ENCODE measurements around the gene MAP3K15.
"Not testable (repeated sequence)": the region's sequence is repeated elsewhere in the genome, so short reads cannot be mapped to it uniquely, and the experiment has no call there.

Gene MAP3K15

DNA sequence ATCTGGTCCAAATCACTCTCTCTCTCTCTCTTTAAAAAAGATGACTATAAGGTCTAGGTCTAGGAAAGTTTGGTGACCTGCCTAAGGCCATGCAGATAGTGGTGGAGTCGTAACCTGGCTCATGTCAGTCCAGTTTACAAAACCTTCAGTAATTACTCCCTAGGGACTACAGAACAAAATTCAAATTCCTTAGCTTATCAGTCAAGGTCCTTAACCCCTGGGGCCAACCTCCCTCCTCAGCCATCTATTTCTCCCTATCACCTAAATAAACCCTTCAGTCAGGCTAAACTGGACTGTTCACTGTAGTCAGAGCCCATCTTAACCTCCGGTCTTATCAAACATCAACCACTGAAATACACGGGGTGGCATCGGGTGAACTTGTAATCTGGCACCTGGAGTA lies 68.9 kb downstream of the MAP3K15 start:
- CTCF ChIA-PET: no interaction called here

DNA sequence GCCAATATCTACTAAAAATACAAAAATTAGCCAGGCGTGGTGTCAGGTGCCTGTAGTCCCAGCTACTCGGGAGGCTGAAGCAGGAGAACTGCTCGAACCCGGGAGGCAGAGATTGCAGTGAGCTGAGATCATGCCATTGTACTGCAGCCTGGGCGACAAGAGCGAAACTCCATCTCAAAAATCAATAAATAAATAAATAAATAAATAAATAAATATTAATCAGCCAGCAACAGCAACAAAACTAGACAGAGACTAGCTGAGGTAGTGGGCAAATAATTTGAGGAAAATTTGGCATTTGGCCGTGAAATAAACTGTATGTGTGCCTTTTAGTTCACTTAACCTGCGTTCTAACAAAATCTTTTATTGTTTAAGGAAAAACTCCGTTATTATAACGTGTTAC lies 69.5 kb downstream of the MAP3K15 start:
- DNase-seq (ENCODE audit: extremely low spot score); POLR2A ChIA-PET; CTCF ChIA-PET: not testable (repeated sequence)

More for the DNA sequence above, 68.9 kb downstream of the MAP3K15 start:
- POLR2A ChIA-PET: no interaction called here
- TF ChIP-seq, protein P1, sequence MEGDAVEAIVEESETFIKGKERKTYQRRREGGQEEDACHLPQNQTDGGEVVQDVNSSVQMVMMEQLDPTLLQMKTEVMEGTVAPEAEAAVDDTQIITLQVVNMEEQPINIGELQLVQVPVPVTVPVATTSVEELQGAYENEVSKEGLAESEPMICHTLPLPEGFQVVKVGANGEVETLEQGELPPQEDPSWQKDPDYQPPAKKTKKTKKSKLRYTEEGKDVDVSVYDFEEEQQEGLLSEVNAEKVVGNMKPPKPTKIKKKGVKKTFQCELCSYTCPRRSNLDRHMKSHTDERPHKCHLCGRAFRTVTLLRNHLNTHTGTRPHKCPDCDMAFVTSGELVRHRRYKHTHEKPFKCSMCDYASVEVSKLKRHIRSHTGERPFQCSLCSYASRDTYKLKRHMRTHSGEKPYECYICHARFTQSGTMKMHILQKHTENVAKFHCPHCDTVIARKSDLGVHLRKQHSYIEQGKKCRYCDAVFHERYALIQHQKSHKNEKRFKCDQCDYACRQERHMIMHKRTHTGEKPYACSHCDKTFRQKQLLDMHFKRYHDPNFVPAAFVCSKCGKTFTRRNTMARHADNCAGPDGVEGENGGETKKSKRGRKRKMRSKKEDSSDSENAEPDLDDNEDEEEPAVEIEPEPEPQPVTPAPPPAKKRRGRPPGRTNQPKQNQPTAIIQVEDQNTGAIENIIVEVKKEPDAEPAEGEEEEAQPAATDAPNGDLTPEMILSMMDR (IDR thresholded peaks at IDR 0.05; ENCODE audit: control extremely low read depth, extremely low read depth, low read depth, missing control alignments): no peak
- no peak for DNase-seq (ENCODE audit: extremely low spot score)

DNA sequence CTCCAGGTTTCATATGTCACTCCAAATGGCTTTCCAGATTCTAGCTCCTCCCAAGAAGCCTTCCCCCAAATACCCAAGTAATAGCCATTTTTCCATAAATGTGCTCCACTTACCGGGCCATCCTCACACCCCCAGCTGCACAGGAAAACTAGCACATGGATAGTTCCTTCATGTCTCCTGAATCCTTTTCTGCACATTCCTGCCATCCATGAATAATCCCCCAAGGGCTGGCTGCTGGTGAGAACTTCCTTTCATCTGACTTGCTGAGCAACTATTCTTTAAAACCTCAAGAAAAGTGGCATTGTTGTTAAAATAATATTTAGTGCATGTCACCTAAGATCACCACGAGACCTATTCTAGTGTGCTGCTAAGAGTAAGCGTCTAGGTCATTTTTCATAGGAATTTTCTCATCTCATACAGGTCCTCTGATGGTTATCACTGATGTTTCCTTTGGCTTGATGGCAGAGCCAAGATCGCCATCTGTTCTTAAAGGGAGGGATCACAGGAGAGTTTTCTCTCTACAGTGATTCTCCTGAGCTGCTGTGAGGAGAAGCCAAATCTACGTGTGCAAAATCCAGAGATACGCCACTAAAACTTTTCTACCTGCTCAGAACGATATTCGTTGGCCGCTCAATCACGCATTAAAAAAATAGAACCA lies 71.3 kb downstream of the MAP3K15 start:
- TF ChIP-seq, protein P1 (IDR thresholded peaks at IDR 0.05; ENCODE audit: control extremely low read depth, extremely low read depth, low read depth, missing control alignments): no peak
- CTCF ChIA-PET: no interaction called here
- POLR2A ChIA-PET: no interaction called here
- no peak for DNase-seq (ENCODE audit: extremely low spot score)

DNA sequence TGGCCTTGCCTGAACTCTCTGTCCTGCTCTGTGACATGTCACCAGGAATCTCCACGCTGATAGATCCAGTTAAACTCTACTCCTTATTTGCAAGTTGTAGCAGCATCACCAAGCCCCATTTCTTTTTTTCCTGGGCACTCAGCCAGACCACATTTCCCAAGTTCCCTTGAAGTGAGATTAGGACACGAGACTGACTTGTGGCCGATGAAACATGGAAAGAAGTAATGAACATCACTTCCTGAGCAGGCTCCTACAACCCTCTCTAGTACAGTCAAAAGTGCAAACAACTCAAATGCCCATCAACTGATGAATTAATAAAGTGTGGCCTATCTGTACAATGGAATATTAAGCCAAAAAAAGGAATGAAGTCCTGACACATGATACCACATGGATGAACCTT lies 74.6 kb downstream of the MAP3K15 start:
- CTCF ChIA-PET: no interaction called here
- TF ChIP-seq, protein P1 (IDR thresholded peaks at IDR 0.05; ENCODE audit: control extremely low read depth, extremely low read depth, low read depth, missing control alignments): no peak
- DNase-seq (ENCODE audit: extremely low spot score): no peak
- POLR2A ChIA-PET: no interaction called here

DNA sequence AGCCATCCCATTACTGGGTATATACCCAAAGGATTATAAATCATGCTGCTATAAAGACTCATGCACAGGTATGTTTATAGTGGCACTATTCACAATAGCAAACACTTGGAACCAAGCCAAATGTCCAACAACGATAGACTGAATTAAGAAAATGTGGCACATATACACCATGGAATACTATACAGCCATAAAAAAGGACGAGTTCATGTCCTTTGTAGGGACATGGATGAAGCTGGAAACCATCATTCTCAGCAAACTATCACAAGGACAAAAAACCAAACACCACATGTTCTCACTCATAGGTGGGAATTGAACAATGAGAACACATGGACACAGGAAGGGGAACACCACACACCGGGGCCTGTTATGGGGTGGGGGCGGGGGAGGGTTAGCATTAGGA lies 92.6 kb downstream of the MAP3K15 start:
- CTCF ChIA-PET; DNase-seq (ENCODE audit: extremely low spot score); POLR2A ChIA-PET: not testable (repeated sequence)

DNA sequence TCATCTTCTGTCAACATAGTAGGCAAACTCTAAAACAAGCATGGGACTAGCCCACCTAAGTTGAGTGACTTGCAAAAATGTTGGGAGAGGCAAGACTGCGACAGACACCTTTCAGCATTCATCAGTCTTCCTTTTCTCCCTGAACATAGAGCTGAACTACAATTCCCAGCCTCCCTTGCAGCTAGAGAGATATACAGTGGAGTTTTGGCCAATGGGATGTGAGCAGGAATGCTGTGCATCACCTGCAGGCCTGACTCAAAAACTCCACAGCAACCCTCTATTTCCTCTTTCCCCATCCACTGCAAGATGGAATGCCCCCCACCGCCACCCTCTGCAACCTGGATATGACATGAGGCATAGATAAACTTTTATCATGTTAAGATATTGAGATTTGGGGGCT lies 105.0 kb downstream of the MAP3K15 start:
- TF ChIP-seq, protein P1 (IDR thresholded peaks at IDR 0.05; ENCODE audit: control extremely low read depth, extremely low read depth, low read depth, missing control alignments): no peak
- CTCF ChIA-PET: no interaction called here
- no peak for DNase-seq (ENCODE audit: extremely low spot score)
- POLR2A ChIA-PET: no interaction called here

DNA sequence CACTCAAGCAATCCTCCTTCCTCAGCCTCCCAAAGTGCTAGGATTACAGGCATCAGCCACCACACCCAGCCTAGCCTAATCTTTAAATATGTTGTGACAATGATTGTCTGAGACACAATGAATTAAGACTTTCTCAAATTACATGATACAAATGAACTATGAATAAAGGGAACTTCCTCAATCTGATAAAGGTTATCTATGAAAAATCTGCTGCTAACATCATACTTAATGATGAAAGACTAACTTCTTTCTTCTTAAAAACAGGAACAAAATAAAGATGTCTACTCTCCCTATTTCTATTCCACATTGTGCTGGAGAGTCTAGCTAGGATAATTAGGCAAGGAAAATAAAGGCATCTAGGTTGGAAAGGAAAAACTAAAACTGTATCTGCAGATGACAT lies 111.6 kb downstream of the MAP3K15 start:
- POLR2A ChIA-PET: no interaction called here
- TF ChIP-seq, protein P1 (IDR thresholded peaks at IDR 0.05; ENCODE audit: control extremely low read depth, extremely low read depth, low read depth, missing control alignments): no peak
- no peak for DNase-seq (ENCODE audit: extremely low spot score)
- CTCF ChIA-PET: interaction anchor here (1.8 kb wide), 1 partner anchor 21 kb away, joined by 5 read pairs; no protein-coding TSS in a partner anchor

DNA sequence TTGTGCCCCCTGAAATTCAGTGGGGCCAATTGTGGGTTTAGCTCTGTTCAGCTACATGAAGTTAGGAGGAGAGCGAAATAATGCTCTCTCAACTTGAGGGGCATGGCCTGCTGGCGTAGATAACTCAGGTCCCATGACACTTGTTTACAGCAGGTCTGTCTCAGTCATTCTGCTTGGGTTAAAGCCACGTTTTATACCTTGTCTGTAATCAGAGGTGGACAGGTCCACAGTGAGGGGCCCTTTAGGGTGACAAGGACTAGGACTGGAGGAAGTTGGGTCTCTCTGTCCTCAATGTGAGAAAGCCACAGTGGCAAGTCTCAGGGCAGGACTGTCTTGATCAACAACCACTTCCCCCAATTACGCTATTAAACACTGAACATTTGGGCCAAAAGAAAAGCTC lies 122.6 kb downstream of the MAP3K15 start:
- ChIA-PET POLR2A (no interaction called here), CTCF (no interaction called here)
- DNase-seq (ENCODE audit: extremely low spot score): no peak
- TF ChIP-seq, protein P1 (IDR thresholded peaks at IDR 0.05; ENCODE audit: control extremely low read depth, extremely low read depth, low read depth, missing control alignments): no peak

Measured in GM10248 (cell line).